Endometrial microvascular endothelial cells (primary cell): ENCODE measurements around the gene STRN. TPM values are rescaled to one million over a fixed set of nuclear protein-coding genes. Genes with fewer than 3 reads are reported as not detected.
"Not testable (repeated sequence)": the region's sequence is repeated elsewhere in the genome, so short reads cannot be mapped to it uniquely, and the experiment has no call there.

Experiments used
- in situ Hi-C: cut with HindIII; loops from 2 replicates; pipeline ENCODE4 v1.10.0; 2017; ENCODE audit warnings: low sequenced_read_pairs, low pct_unique_long_range_greater_than_20kb; ENCODE audit errors: inconsistent ontology term
- total RNA-seq: library from RNA; depleted of rRNA; stranded (reverse); fragments of >200 nt; gene quantifications from one replicate; pipeline ENCODE4 v1.2.3, GENCODE V29; 2015; ENCODE audit errors: inconsistent ontology term

The STRN gene
- 15.0 TPM for total RNA-seq

GRCh38 chr2:36966370-36967235 lies at the start of gene STRN:
Gene STRN, minus strand, starts transcription at chr2:36966536. Its CDS starts 73 bp downstream, at chr2:36966463.
- in situ Hi-C loops, result no loop called here

- in situ Hi-C loops, result no loop called here
Measured at GRCh38 chr2:37013315-37013641, 46.9 kb upstream of the STRN start.

- in situ Hi-C loops, result no loop called here
Measured at GRCh38 chr2:37011130-37011529, 44.8 kb upstream of the STRN start.

GRCh38 chr2:37005118-37005868 lies 39.0 kb upstream of the STRN start:
- in situ Hi-C loops, result no loop called here

DNA sequence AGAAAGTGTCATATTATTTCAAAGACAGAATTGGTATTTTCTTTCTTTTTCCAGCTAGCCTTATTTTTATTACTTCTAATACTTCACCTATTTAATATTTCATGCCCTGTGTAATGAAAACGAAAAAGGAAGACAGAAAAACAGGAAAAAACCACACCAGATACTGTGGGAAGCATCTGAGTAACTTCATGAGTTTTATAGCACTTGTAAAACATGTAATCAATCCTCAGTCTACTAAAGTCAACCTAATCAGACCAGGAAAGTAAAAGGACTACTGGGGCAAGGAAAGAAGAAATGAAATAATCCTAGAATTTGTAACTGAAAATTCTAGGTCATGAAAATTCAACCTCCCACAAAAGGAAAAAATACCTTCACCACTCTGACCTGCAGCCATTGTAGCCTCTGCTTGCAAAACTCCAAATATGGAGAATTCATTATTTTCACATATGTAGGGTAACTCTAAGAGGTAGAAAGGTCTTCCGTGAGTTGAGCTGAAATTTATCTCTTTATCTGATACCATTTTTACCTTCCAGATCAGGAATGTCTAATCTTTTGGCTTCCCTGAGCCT lies 34.7 kb upstream of the STRN start:
- in situ Hi-C loops, result no loop called here

DNA sequence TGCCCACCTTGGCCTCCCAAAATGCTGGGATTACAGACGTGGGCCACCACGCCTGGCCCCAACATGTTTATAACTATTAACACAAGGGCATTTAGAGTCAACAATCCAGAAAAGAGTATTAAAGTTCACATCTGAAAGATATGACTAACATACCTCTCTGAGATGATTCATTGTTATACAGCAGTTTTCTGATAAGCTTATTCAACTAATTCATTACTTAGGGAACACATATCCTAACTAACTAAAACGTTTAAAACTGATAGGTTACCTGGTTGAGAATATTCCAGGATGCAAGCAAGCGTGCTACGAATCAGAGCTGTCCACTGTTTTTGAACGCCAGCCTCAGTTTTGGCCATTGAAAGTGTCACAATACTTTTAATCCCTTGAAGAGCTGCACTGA lies 34.0 kb upstream of the STRN start:
- in situ Hi-C loops, result no loop called here

DNA sequence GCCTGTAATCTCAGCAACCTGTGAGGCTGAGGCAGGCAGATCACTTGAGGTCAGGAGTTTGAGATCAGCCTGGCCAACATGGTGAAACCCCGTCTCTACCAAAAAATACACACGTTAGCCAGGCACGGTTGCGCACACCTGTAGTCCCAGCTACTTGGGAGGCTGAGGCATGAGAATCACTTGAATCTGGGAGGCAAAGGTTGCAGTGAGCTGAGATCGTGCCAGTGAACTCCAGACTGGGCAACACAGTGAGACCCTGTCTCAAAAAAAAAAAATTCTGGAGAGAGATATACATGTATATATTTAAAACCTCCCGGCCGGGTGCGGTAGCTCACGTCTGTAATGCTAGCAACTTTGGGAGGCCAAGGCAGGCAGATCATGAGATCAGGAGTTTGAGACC lies 33.1 kb upstream of the STRN start:
- in situ Hi-C loops, result not testable (repeated sequence)

DNA sequence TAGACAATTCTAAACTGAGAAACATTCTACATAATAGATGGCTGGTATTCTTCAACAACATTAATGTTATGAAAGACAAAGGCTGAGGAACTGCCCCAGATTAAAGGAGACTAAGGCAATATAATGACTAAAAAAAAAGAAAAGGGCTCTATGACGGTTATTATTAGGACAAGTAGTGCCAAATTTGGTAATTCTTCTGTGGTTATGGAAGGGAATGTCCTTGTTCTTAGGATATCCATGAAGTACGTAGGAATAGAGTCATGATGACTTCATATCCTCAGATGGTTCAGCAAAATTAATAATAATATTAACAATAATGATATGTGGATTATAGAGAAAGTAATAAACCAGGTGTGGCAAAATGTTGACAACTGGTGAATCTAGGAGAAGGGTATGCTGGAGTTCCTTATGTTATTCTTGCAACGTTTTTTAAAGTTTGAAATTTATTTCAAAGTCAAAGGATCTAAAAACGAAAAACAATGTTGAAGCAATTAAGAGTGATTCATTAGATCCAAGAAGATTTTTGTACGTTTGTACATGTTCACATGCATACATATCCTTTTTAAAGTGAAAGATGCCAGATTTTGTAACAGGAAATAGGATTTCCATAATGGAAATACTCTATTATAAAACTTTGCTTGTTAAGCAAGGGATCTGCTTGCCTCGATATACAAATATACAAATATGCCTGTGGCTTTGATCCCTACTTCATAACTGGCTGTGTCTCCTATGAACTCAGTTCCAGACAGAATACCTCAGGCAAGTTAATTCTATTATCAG lies 27.7 kb upstream of the STRN start:
- in situ Hi-C loops, result no loop called here

GRCh38 chr2:36988008-36988407 lies 21.7 kb upstream of the STRN start:
- in situ Hi-C loops, result no loop called here

DNA sequence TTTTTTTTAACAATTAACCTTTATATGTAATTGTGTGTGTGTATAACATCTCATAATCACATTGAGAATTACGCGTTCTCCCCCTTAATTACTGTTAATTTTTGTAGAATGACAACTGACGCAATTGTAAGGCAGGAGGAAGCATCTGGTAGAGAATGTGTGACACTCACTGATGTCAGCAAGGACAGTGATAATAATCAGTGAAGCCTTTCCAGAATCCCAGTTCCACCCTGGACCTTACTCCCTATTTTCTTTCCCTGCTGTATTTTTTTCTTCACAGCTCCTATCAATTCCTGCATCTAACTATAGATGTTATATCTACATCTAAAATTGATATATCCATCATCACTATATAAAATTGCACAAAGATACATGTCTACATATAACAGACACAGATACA lies 16.1 kb upstream of the STRN start:
- in situ Hi-C loops, result no loop called here

- in situ Hi-C loops, result no loop called here
Measured at GRCh38 chr2:36981911-36982310, 15.6 kb upstream of the STRN start.

GRCh38 chr2:36979007-36979406 lies 12.7 kb upstream of the STRN start:
- in situ Hi-C loops, result not testable (repeated sequence)

DNA sequence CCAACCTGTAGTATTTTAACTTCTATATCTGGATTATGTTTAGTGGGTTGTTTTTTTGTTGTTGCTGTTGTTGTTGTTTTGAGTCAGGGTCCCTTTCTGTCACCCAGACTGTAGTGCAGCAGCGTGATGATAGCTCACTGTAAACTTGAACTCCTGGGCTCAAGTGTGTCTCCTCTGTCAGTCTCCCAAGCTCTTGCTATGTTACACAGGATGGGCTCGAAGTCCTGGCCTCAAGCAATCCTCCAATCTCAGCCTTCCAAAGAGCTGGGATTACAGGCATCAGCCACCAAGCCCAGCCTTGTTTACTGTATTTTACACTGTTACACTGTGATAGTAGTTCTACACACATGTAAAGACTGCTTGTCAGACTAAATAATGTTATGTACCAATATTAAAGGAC lies 9.7 kb upstream of the STRN start:
- in situ Hi-C loops, result no loop called here

DNA sequence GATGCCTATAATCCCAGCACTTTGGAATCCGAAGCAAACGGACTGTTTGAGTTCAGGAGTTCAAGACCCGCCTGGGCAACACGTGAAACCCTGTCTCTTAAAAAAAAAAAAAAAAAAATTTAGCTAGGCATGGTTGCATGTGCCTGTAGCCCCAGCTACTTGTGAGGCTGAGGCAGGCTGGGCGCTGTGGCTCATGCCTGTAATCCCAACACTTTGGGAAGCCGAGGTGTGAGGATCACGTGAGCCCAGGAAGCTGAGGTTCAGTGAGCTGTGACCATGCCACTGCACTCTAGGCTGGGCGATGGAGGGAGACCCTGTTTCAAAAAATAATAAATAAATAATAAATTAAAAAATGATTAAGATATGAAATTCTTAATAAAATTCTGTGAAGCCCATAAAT lies 9.0 kb upstream of the STRN start:
- in situ Hi-C loops, result no loop called here

GRCh38 chr2:36973320-36973719 lies 7.0 kb upstream of the STRN start:
- in situ Hi-C loops, result no loop called here

- in situ Hi-C loops, result no loop called here
Measured at GRCh38 chr2:36971990-36972389, 5.7 kb upstream of the STRN start.

DNA sequence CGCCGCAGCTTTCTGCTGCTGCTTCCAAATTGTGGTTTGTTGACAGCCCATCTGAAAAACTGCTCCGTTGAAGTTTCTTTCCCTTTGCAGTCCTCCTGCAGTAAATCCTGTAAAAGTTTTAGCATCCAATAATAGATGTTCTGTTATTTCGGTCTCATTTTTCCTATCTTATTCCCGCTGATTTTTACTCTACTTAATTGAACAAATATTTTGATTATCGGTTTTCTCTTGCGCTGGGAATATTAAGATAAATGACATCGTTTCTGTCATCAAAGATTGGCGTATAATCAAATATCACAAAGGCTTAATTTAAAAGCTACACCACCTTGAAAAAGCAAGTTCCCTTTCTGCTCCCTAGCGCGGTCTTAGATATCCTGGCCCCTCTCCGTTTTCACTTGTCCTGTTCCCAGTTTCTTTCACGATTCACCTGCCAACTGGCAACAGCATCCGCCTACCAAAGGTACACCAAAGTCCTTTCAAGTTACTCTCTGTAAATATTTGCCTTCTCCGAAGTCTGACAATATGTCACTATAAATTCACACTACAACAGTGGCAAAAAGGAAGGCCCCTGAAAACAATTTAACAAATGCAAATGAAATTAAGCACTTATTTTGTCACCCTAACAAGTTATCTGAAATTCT lies 1.0 kb upstream of the STRN start:
- in situ Hi-C loops, result no loop called here

GRCh38 chr2:36965751-36966369 lies 476 bp downstream of the STRN start:
- in situ Hi-C loops, result no loop called here
